Osteocyte (in vitro differentiated cells): ENCODE data around the gene IFTAP. TPM values are rescaled to one million over a fixed set of nuclear protein-coding genes. Genes with fewer than 3 reads are reported as not detected.

Experiments
- DNase-seq: peaks from one replicate; pipeline ENCODE4 v3.0.0; 2021; ENCODE audit warnings: mixed read lengths; ENCODE audit not compliant: unreplicated experiment; ENCODE audit errors: extremely low spot score
- H3K27ac Mint-ChIP-seq: one replicate; pipeline ENCODE4 v1.8.0; 2021; ENCODE audit warnings: mild to moderate bottlenecking, mixed read lengths; ENCODE audit not compliant: unreplicated experiment
- H3K27me3 Mint-ChIP-seq: one replicate; pipeline ENCODE4 v1.8.0; 2021; ENCODE audit warnings: mixed read lengths; ENCODE audit not compliant: unreplicated experiment
- H3K36me3 Mint-ChIP-seq: one replicate; pipeline ENCODE4 v1.8.0; 2021; ENCODE audit warnings: mixed read lengths; ENCODE audit not compliant: unreplicated experiment
- H3K4me1 Mint-ChIP-seq: one replicate; pipeline ENCODE4 v1.8.0; 2021; ENCODE audit warnings: mixed read lengths; ENCODE audit not compliant: unreplicated experiment
- H3K4me3 Mint-ChIP-seq: one replicate; pipeline ENCODE4 v1.8.0; 2021; ENCODE audit warnings: mild to moderate bottlenecking, moderate library complexity, mixed read lengths; ENCODE audit not compliant: unreplicated experiment
- H3K9me3 Mint-ChIP-seq: one replicate; pipeline ENCODE4 v1.8.0; 2021; ENCODE audit warnings: mixed read lengths; ENCODE audit not compliant: unreplicated experiment
- total RNA-seq: library from RNA; stranded (reverse); gene quantifications from 2 replicates; pipeline ENCODE4 v1.2.1, GENCODE V29; 2021
- TF ChIP-seq, protein P1 (sequence below): fragments of 200-600 bp; sonication (generic); IDR thresholded peaks from 2 replicates; pipeline ENCODE4 v1.5.0; 2021; ENCODE audit warnings: antibody characterized with exemption, mild to moderate bottlenecking, moderate library complexity

Gene IFTAP
- total RNA-seq, 1 donor from 2014 or later: 22.5 TPM

DNA sequence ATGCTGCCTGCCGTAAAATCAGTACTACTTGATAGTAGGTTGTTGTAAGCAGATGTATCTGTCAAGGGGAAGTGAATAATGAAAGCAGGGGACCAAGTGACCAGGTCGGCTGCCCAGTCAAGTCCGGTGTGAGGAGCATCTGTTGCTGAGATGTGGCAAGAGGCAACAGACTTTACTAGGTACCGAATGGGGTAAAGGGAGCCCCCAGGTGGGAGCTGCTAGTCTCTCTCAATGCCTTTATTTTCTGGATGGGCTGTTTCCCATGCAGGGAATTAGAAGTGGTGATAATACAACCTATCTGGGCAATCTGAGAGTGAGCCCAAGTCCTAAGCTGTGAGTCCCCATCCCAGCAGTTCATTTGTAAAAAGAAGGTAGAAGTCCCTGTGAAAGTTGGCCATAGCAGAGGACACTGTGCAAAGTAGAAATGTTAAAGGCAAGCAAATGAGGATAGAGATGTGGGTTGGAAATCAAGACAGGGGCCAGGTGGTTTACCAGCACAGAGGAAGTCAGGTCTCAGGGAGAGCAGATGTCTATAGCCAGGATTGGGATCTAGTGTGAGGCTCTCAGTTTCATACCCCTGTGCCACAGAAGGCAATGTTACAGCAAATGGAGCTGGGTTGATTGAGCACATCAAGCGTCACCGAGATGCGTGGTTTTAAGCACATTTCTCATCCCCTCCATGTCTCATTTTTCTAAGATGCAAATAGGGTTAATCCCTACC is 94.4 kb downstream of the IFTAP start:
- Mint-ChIP-seq H3K27ac (no peak overlapping the region), H3K9me3 (no peaks in the 10 kb centered on the region), H3K36me3 (no peaks in the 10 kb centered on the region), H3K4me1 (no peaks in the 10 kb centered on the region), H3K4me3 (no peak overlapping the region), H3K27me3 (peaks cover 49% of the 10 kb centered on the region)
- TF ChIP-seq, protein P1, sequence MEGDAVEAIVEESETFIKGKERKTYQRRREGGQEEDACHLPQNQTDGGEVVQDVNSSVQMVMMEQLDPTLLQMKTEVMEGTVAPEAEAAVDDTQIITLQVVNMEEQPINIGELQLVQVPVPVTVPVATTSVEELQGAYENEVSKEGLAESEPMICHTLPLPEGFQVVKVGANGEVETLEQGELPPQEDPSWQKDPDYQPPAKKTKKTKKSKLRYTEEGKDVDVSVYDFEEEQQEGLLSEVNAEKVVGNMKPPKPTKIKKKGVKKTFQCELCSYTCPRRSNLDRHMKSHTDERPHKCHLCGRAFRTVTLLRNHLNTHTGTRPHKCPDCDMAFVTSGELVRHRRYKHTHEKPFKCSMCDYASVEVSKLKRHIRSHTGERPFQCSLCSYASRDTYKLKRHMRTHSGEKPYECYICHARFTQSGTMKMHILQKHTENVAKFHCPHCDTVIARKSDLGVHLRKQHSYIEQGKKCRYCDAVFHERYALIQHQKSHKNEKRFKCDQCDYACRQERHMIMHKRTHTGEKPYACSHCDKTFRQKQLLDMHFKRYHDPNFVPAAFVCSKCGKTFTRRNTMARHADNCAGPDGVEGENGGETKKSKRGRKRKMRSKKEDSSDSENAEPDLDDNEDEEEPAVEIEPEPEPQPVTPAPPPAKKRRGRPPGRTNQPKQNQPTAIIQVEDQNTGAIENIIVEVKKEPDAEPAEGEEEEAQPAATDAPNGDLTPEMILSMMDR: no peak
- no peak for DNase-seq

GRCh38 chr11:36689442-36689841 is 95.1 kb downstream of the IFTAP start:
- Mint-ChIP-seq H3K9me3 (no peaks in the 10 kb centered on the region), H3K4me1 (no peaks in the 10 kb centered on the region), H3K27ac (no peak overlapping the region), H3K4me3 (no peak overlapping the region), H3K36me3 (no peaks in the 10 kb centered on the region), H3K27me3 (peaks cover 48% of the 10 kb centered on the region)
- TF ChIP-seq, protein P1: no peak
- DNase-seq: no peak

GRCh38 chr11:36692704-36693103 is 98.4 kb downstream of the IFTAP start:
- TF ChIP-seq, protein P1: no peak
- Mint-ChIP-seq H3K27me3 (peaks cover 59% of the 10 kb centered on the region), H3K27ac (no peak overlapping the region), H3K36me3 (no peaks in the 10 kb centered on the region), H3K4me3 (no peak overlapping the region), H3K9me3 (no peaks in the 10 kb centered on the region), H3K4me1 (no peaks in the 10 kb centered on the region)
- no peak for DNase-seq

GRCh38 chr11:36693139-36693843 is 99.0 kb downstream of the IFTAP start:
- TF ChIP-seq, protein P1: no peak
- Mint-ChIP-seq H3K4me1 (no peaks in the 10 kb centered on the region), H3K27me3 (peaks cover 55% of the 10 kb centered on the region), H3K27ac (no peak overlapping the region), H3K36me3 (no peaks in the 10 kb centered on the region), H3K4me3 (no peak overlapping the region), H3K9me3 (no peaks in the 10 kb centered on the region)
- DNase-seq: no peak

DNA sequence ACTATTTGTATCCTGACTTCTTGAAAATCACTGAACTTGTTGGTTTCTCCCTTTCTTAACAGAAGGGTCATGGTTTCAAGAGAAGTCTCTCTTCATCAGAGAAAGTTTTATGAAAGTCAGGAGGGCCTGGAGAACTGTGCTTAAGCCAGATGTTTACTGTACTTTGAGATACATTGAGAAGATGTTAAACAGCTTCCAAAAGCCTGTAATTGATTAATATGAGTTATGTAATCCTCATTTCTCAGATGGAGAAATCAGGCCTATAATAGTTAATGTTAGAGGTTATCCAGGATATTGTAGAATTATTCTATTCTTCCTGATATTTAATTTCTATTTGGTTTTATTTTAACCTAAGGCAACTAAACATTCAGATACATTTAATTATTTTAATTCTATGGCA is 100.8 kb downstream of the IFTAP start:
- no peak overlapping the region for H3K4me3 Mint-ChIP-seq
- DNase-seq: no peak

More for the DNA sequence above, 100.8 kb downstream of the IFTAP start:
- H3K36me3 Mint-ChIP-seq: no peaks in the 10 kb centered on the region
- peaks cover 50% of the 10 kb centered on the region for H3K27me3 Mint-ChIP-seq
- TF ChIP-seq, protein P1: no peak
- H3K27ac Mint-ChIP-seq: no peak overlapping the region
- H3K4me1 Mint-ChIP-seq: no peaks in the 10 kb centered on the region
- no peaks in the 10 kb centered on the region for H3K9me3 Mint-ChIP-seq
